Renal cortical epithelial cell (primary cell): ENCODE data around the gene ANKFN1. TPM values are rescaled to one million over a fixed set of nuclear protein-coding genes. Genes with fewer than 3 reads are reported as not detected.
"Not testable (repeated sequence)": the region's sequence is repeated elsewhere in the genome, so short reads cannot be mapped to it uniquely, and the experiment has no call there.

Experiments used
- DNase-seq: peaks from one replicate; pipeline ENCODE4 v3.0.0-alpha.2; 2011; ENCODE audit warnings: low read depth
- total RNA-seq: library from RNA; depleted of rRNA; stranded (reverse); fragments of >200 nt; gene quantifications from 2 replicates; pipeline ENCODE4 v1.2.3, GENCODE V29; 2014

The ANKFN1 gene
- total RNA-seq, 1 donor from 2014 or later = not detected

DNA sequence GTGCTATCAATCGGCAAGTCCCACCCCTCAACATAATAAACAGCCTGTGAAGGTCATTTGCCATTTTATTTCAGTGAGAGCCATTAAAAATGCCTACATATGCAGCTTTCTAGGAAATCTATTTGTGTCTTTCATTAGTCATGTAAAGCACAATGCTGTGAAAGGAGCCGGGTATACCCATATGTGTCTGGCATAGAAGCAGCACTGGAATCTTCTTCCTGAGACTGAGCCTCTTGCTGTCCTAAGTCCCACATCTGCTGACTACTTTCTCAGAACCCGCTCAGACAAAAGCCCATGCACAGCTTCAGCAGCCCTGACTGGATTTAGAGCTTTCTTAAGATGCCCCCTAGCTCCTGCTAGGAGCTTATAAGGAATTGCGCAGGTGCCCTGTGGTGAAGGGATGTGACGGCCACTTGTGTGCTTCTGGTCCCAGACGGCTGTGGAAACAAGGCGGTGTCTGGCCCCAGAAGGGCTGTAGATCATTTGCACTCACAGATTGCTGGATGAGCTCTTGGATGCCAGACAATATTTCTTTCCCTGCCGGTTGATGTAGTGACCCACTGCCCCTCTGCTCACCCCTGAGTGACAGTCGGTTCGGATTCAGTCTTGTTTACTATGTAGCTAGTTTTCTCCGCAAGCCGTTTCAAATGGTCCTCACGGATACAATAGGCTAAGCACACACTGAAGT lies 172.2 kb downstream of the ANKFN1 start:
- DNase-seq = no peak

DNA sequence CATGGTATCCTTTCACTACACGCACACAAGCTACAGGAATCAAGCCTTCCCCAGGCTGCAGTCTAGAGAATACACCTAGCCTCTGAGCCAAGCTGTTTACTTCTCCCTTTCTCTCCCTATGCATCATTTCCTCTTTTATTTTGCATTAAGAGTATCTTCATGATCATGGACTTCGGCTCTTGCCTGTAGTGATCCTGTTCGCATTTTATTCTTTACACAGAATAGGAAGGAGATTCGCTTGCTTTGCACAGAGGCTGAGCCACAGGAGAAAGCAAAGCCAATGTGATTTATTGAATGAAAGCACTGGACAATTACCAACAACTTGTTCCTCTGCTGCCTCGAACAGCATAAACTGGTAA lies 172.7 kb downstream of the ANKFN1 start:
- no peak for DNase-seq

DNA sequence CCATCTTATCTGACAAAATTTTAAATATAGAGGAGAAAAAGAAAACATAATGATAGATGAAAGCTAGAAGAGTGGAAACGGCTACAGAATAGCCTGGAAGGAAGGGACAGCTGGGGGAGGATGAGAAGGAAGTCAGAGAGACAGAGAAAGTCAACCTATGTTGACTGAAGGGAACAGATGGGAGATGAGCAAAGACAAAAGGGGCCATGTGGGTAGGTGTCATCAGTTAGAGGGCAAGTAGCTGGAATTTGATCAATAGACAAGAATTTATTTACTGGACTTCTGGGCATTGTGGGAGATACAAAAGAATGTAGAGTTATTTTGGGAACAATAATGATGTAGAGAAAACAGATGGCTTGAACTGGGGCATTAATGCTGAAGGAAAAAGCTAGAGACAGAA lies 194.4 kb downstream of the ANKFN1 start:
- DNase-seq = no peak

DNA sequence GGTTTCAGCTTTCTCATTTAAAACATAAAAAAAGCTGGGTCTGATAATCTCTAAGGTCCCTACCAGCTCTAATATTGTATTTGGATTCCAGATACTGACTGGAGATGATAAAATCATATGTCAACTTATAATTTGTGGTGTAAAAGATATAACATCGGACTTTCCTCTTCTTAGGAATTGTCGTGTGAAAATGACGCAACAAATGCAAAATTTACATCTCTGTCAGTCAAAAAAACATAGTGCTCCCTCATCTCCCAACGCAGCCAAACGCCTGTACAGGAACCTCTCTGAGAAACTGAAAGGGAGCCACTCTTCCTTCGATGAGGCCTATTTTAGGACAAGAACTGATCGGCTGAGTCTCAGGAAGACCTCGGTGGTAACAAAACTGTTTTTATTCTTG lies 197.3 kb downstream of the ANKFN1 start:
- DNase-seq = no peak

DNA sequence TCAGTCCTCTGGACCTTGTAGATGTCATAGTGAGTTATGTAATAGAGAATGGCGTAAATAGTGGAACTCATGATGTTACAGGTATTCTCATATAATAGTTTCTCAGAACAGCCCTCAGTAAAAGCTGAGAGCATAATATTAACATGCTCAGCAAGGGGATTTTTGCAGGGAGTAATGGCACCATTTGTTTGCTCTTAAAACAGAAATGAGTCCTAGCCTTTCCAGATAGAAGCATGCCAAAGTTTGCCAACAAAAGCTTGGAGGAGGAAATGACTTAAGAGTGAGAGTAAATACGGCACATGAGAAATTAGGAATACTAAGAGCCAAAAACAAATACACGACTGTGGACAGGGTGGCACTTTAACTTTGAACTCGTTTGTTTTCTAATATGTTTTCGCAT lies 198.4 kb downstream of the ANKFN1 start:
- DNase-seq = no peak

DNA sequence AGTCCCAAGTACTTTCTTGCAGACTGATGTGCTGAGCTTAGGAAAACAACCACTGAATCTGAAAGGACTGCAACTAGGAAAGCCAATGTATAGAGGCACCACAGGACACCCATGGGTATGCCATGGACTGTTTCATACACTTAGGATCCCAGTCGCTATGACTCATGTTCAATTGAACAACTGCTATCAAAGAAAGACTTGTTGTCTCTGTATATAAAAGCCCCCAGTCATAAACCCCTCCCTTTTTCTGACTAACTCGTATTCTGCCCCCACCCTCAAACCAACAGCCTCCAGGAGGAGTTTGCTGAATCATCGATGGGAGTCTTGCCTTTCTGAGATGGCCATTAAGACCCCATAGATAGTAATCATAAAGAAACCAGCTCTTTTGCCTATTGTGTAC lies 205.4 kb downstream of the ANKFN1 start:
- no peak for DNase-seq

DNA sequence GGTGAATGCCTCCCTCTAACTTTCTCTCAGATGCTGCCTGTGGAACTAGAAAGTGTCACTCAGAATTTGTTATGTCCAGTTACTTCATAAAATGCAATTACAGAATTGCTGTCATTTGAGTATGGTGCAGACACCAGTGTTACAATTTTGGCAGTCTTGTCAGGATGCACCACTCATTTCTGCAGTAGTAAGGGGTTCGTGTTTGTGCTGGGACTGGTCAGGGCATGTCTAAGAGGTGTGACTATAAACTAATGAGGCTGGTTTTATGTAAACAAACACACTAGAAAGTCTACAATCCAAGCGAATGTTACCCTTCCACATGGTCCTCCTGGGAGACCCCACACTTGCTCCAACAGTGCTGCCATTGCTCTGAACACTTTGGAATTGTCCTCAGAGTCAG lies 206.2 kb downstream of the ANKFN1 start:
- no peak for DNase-seq

DNA sequence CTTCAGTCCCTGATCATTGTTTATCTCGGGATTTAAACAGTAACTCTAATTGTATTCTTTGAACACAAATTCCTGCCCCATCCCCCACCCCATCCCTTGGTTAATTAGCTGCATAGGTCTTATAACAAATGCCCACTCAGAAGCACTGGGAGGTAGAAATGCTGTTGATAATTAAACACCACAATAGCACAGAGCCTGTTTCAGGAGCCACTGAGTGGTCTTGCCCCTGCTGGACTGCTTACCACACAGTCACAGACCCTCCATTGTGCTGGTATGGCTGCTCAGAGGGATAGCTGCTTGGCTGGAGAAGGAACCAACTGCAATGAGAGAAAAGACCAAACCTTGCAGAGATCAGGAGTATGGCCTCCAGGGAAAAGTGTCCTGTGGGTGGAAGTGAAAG lies 214.1 kb downstream of the ANKFN1 start:
- no peak for DNase-seq

DNA sequence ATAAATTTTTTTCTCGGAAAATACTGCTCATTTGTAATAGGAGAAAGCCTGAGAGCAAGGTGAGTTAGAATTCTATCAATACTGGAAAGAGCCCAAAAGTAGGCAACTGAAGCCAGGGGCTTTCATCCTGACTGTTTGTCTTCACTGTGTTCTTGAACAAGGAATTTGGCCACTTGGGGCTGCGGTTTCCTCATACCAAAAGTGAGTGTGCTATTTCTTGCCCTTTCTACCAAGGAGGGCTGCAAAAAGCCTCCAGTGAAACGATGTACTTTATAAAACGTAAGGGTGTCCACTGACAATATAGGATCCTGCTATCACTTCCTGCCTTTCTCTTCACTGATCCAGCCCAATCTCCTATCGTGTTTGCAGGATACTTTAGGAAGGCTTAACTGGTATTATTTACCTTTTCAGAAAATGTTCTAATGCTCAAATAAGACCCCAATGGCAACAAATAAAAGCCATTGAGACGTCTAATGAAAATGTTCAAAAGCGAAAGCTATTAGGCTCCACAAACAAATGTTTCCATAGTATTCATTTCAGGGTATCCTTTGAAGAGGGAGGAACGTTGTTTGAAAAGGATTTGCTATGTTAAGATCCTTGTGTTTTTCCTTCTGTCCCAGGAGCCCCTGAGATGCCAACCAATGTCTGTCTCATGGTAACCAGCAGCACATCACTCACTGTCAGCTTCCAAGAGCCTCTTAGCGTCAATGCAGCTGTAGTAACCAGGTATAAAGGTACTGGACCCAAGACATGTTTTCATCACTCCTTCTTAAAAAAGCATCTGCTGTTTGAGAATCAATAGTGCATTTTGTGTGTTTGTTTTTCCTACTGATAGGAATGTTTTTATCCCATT lies 220.9 kb downstream of the ANKFN1 start:
- no peak for DNase-seq

DNA sequence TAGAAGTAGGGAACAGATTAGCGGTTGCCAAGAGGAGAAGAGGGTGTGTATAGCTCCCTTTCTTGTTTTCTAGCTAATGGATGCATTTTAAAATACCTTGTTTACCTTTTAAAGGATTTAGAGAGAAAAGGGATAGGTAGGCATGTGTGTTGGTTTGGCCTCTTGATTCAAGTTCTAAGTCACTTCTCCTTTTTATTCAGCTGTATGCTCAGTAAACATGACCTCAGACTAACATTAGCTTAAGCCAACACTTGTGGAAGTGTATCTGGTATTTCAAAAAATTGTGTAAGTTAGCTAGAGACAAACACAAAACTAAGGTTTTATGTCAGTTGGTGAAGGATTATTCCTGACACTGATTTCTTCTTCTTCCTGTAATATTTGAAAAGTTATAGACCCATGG lies 236.1 kb downstream of the ANKFN1 start:
- DNase-seq = no peak

DNA sequence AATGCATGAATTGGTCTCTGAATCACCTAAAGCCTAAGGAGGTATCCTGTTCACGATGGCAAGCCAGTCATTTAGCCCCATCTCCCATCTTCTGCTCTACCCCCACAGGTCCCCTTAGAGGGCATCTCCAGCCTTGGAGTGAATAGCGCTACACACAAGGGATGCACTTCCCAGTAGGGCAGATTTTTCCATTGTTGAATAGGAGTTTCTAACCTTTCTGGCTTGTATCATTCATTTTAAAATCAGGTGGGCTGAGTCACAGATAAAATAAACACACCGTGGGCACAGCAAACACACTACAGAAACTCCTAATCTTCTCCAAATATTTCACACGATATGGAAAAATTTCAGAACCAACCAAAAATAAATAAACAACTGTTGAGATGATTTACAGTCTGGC lies 239.0 kb downstream of the ANKFN1 start:
- no peak for DNase-seq

DNA sequence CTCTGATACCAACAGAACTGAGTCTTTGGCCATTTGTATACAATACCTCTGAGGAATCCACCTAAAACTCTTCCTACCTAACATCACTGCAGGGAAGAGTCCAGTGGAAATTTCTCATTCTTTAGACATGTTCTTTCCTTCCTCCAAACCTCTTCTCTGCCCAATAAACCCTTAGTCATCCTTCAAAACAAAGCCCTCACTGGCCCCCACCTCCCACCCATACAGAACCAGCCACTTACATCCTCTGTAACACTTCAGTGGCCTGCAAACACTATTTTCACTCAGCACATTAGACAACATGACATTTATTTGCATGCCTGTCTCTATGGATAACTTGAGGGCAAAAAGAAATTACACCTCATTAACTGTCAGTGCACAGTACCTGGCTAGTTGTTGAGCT lies 239.9 kb downstream of the ANKFN1 start:
- DNase-seq = no peak

DNA sequence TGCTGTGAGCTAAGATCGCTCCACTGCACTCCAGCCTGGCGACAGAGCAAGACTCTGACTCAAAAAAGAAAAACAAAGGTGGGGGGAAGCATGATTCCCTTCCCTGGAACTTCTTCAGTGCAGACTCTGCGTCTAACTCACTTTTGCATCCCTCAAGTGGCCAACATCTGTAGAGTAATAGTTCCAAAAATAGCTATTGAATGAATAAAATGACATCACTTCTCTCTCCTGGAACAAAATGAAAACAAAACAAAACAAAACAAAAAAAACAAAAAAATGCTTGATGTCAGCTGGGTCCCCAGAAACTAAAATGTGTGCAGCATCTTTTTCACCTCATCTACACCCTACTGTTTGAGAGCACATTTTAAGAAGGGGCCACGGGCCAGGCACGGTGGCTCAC lies 242.5 kb downstream of the ANKFN1 start:
- DNase-seq = no peak

DNA sequence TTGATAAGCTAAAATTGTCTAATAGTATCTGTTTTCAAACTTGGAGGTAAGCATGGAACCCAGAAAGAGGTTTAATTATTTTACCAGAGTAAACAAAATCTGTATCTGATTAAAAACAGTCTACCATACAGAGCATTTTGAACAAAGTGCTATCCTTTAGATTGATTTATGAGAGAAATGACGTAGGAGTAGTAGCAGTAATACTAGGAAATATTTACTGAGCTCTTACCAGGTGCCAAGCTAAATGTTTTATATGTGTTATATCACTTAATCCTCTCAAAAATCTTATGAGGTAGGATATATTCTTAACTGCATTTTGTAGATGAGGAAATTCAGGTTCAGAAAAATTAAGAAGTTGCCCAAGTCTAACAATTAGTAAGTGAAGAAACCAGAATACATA lies 253.8 kb downstream of the ANKFN1 start:
- DNase-seq = no peak

DNA sequence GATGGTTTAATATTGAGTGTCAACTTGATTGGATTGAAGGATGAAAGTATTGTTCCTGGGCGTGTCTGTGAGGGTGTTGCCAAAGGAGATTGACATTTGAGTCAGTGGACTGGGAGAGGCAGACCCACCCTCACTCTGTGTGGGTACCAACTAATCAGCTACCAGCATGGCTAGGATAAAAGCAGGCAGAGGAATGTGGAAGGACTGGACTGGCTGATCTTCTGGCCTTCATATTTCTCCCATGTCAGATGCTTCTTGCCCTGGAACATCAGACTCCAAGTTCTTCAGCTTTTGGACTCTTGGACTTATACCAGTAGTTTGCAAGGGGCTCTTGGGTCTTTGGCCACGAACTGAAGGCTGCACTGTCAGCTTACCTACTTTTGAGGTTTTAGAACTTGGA lies 259.1 kb downstream of the ANKFN1 start:
- not testable (repeated sequence) for DNase-seq

DNA sequence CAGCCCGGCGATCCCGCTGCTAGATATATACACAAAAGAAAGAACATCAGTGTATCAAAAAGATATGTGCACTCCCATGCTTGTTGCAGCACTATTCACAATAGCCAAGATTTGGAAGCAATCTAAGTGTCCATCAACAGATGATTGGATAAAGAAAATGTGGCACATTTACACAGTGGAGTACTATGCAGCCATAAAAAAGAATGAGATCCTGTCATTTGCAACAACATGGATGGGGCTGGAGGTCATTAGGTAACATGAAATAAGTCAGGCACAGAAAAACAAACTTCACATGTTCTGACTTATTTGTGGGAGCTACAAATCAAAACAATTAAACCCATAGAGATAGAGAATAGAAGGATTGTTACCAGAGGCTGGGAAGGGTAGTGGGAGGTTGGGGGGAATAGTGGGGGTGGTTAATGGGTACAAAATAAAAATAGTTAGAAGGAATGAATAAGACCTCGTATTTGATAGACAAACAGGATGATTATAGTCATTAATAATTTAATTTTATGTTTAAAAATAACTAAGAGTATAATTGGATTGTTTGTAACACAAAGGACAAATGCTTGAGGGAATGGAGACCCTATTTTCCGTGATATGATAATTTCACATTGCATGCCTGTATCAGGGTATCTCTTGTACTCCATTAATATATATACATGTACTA lies 263.5 kb downstream of the ANKFN1 start:
- no peak for DNase-seq

DNA sequence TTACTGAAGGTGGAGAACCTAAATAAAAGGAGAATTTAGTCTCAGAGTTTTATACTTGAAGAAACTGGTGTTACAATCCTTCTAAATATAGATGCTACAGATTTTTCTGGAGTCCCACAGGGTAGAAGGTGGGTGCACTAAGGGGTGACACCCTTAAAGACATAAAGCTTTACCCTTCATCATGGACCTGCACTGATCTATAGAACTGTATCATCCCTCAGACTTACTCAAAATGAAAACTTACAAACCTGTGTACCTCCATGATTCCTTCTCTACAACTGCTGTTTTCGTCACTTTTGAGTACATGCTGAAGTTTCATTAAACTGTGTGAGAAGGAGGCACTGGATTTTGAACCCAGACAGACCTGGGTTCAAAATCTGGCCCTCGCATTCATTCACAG lies 270.7 kb downstream of the ANKFN1 start:
- DNase-seq = no peak

DNA sequence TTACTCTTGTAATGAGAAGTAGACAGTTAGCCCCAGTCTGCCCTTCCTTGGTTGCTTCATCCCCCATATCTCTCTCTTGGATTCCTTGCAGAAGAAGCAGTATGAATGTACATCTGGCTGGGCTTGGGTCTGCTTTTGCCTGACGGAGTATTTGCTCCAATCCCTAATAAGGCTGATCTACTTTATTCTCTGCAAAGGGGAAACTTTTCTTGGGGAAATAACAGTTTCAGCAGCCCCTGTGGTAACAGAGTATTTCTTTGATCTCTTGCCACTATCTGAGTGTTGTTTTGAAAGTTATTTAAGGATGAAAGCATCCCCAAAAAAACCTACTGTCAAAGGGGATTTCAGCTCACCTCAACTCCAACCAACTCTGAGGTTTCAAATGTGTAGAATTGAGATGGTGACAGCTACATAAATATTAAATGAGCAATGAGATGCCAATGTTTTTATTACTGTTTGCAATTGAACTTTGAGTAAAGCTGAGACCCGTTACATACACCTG lies 271.3 kb downstream of the ANKFN1 start:
- no peak for DNase-seq

DNA sequence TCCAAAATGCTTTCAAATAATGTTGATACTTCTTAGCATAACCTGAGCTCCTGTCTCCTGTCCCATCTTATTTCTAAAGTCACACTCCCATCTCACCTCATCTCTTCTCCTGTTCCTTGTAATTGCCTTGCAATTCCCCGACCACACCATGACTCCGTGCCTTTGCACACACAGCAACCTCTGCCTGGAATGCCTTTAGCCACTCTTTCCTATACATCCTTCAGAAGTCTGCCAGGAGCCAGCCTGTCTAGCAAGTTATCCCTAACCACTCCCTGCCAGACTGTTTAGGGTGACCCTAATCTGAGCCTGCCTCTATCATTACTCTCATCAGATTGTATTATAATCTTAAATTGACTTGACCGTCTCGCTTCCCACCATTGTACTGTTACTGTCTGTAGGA lies 272.2 kb downstream of the ANKFN1 start:
- no peak for DNase-seq

DNA sequence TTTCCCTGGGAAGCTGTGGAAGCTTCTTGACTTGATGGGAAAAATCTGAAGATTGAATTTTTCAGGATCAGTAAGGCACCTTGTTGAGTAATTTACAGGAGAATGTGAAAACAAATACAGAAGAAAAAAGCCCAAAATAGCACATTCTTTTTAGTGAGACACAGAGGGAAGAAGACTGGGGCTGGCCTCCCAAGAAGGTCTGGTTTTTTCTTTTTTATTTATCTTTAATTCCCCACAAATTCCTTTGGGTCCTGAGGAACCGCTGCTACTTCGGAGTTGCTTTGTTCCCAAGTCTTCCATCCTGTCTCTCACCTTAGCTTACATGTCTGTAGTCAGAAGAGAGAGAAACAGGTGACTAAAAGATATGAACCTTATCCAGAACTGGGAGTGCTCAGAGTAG lies 273.6 kb downstream of the ANKFN1 start:
- no peak for DNase-seq

DNA sequence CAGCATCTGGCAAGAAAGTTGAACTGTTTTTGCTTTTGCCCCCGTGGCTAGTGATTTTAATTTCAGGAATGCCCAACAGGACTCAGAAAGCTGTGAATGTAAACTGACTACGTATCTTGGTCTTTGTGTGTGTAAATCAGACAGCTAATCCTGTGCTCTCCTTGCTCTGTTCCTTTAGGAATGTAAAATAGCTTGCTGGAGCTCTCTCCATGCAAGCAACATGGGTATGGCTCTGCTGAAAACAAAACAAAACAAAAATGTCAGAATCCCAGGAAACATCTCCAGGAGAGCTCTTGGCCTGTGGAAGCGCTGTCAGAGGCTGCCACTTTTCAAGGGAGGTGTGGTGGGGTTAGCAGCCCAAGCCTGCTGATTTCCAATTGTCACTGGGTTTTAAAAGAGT lies 278.5 kb downstream of the ANKFN1 start:
- no peak for DNase-seq

DNA sequence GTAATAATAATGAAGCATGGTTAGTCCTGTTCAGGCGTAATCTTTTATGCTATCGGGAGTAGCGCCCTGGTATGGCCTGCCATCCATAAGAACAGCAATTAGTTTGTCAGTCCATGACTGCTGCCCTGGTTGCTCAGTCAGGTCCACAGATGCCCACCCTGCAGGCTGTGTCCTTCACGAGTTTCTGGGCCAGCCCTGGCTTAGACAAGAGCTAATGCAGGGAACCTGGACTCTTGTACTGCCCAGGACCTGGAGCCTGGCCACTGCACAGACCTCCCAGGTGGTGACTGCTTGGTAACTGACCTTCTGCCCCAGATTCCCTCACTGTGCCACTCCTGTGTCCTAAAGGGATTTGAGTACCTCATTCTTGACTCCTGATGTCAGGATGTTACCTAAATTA lies 279.2 kb downstream of the ANKFN1 start:
- DNase-seq = no peak

DNA sequence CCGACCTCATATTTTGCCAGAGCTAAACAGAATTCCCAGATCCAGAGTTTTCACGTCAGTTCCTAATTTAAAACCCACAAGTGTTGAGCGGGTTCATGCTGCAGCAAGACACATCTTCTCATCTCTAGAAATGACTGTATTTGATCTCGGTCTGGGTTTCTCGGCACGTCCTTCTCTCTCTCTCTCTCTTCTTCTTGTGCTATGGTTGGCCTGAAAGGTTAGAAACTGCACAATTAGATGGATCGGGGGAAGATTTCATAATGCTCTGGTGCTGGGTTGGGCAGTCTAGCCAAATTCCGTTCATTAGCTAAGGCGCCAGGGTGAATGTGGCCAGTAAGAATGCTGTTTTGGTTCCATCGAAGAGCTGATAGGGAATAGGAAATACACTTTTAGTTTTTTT lies 281.3 kb downstream of the ANKFN1 start:
- DNase-seq = no peak
